ENCODE data around the gene IL17RC.
A peak's percentile ranks its signal among the peaks of the same experiment; 100 is the strongest.

The IL17RC gene

GRCh38 chr3:9901967-9902366, 14.9 kb upstream of the IL17RC start:
- H3K4me3 ChIP-seq (ENCODE audit: low read length) = no peak overlapping the region
- no peak for TF ChIP-seq ZNF274 (IDR thresholded peaks at IDR 0.05; ENCODE audit: low read depth, low read length)

GRCh38 chr3:9902372-9903237, 14.3 kb upstream of the IL17RC start, which contains the start of gene IL17RE:
TSS of gene IL17RE (plus strand) at chr3:9902848. CDS start at chr3:9902933, 85 bp downstream.
- no peak within 1 kb of the TSS for H3K4me3 ChIP-seq (ENCODE audit: low read length)

DNA sequence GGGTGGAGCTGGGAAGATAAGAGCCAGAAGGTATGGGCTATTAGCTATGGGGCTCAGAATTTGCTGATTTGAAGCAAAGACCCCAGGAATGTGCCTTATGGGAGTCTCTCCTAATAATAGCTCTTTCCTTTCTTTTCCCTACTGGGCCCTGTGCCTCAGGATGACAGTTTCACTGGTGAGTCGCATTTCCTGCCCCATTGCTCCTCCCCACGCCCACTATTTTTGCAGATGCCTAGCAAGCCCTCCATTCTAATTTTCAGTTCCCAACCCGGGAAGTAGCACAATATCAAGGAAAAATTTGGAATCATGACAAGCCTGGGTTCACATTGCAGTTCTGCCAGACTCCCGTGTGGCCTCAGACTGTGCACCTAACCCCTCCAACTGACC, 13.7 kb upstream of the IL17RC start:
- no peak overlapping the region for H3K4me3 ChIP-seq (ENCODE audit: low read length)
- no peak for TF ChIP-seq ZNF274 (IDR thresholded peaks at IDR 0.05; ENCODE audit: low read depth, low read length)

More at GRCh38 chr3:9902372-9903237, 14.3 kb upstream of the IL17RC start, which contains the start of gene IL17RE:
- TF ChIP-seq ZNF274 (IDR thresholded peaks at IDR 0.05; ENCODE audit: low read depth, low read length) = no peak

- no peak for TF ChIP-seq ZNF274 (IDR thresholded peaks at IDR 0.05; ENCODE audit: low read depth, low read length)
- no peak overlapping the region for H3K4me3 ChIP-seq (ENCODE audit: low read length)
These were observed 13.0 kb upstream of the IL17RC start for GRCh38 chr3:9903904-9904303.

GRCh38 chr3:9906480-9906879, 10.4 kb upstream of the IL17RC start:
- TF ChIP-seq ZNF274 (IDR thresholded peaks at IDR 0.05; ENCODE audit: low read depth, low read length) = no peak
- H3K4me3 ChIP-seq (ENCODE audit: low read length) = no peak overlapping the region

DNA sequence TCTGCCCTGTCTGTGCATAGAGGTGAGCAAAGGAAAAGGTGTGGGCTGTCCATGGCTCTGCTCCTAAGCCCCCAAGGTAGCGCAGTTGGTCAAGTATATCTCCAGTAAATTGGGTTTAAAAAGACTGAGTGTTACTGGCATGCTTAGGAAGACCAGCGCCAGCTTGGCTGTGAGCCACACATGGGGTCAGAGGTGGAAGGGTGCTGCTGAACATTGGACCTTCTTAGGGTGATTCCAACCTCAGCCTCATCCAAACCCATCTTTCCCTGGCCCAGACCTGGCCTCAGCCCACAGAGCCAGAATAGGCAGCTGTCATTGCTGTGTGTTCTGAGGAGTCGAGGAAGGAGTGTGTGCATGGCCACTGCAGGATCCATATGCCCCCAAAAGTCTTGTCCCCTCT, 8.6 kb upstream of the IL17RC start:
- TF ChIP-seq ZNF274 (IDR thresholded peaks at IDR 0.05; ENCODE audit: low read depth, low read length) = no peak
- no peak overlapping the region for H3K4me3 ChIP-seq (ENCODE audit: low read length)

DNA sequence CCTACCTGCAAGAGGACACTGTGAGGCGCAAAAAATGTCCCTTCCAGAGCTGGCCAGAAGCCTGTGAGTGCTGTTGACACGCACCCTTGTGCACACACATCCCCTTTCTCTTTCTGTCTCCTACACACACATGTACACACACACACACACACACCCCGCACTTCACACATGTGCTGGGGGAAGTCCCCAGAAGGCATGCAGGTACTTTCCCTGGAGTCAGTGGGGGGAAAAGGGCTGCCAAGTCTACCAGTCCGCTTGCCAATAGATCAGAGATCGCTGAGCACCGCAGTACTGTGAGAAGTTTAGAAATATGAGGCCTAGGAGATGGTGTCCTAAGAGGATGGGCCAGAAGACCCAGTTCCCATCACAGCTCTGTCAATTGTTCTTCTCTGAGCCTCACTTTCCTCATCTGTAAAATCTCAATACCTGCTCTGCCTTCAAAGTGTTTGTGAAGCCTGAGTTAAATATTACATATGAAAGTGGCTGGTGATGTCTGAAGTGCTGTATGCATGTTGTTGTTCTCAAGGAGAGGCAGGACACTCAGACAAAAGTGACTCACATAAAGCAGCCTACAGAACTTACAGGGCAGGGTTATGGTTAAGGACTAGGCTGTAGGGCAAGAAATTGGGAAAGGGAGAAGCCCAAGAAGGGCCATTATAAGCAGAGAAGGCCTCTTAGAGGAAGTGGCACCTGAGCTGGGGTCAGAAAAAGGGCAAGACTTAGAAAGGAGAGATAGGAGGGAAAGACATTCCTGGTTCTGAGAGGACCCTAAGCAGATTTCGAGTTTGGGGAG, 7.5 kb upstream of the IL17RC start:
- TF ChIP-seq ZNF274 (IDR thresholded peaks at IDR 0.05; ENCODE audit: low read depth, low read length) = no peak
- H3K4me3 ChIP-seq (ENCODE audit: low read length) = no peak overlapping the region

DNA sequence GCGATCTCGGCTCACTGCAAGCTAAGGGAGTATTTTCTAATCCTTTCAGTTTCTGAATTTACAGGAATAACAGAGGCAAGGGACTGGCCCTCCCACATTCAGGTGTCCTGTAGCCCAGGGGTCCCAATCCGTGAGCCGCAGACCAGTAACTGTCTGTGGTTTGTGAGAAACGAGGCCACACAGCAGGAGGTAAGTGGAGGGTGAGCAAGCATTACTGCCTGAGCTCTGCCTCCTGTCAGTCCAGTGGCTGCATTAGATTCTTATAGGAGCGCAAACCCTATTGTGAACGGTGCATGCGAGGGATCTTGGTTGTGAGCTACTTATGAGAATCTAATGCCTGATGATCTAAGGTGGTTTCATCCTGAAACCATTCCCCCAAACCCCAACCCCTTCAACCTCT, 5.0 kb upstream of the IL17RC start:
- no peak overlapping the region for H3K4me3 ChIP-seq (ENCODE audit: low read length)
- no peak for TF ChIP-seq ZNF274 (IDR thresholded peaks at IDR 0.05; ENCODE audit: low read depth, low read length)

DNA sequence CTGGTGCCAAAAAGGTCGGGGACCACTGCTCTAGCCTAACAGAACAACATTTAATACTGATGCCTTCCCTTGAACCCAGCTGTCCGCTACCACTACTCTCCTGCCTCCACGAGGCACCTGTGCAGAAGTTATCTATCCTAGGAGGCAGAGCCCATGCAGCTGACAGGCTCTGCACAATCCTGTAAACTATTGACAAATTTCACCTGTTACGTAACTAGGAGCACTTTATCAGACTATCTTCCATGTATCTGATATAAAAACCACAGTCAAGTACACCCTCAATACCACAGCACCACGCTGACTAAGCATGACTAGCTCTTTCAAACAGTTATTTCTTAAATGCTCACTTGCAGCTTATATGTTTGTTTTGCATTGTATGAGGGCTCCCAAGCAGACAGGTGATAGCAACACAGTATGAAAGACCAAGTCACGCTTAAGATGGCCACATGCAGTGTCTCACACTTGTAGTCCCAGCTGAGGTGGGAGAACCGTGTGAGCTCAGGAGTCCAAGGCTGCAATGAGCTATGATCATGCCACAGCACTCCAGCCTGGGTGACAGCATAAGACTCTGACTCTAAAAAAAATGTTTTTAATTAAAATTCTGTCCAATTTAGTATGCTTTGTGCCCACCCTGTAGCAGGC, 4.5 kb upstream of the IL17RC start:
- H3K4me3 ChIP-seq (ENCODE audit: low read length) = no peak overlapping the region
- TF ChIP-seq ZNF274 (IDR thresholded peaks at IDR 0.05; ENCODE audit: low read depth, low read length) = no peak

GRCh38 chr3:9913601-9914000, 3.3 kb upstream of the IL17RC start:
- H3K4me3 ChIP-seq (ENCODE audit: low read length) = no peak overlapping the region
- TF ChIP-seq ZNF274 (IDR thresholded peaks at IDR 0.05; ENCODE audit: low read depth, low read length) = no peak

GRCh38 chr3:9914011-9914410, 2.9 kb upstream of the IL17RC start:
- no peak for TF ChIP-seq ZNF274 (IDR thresholded peaks at IDR 0.05; ENCODE audit: low read depth, low read length)
- no peak overlapping the region for H3K4me3 ChIP-seq (ENCODE audit: low read length)

DNA sequence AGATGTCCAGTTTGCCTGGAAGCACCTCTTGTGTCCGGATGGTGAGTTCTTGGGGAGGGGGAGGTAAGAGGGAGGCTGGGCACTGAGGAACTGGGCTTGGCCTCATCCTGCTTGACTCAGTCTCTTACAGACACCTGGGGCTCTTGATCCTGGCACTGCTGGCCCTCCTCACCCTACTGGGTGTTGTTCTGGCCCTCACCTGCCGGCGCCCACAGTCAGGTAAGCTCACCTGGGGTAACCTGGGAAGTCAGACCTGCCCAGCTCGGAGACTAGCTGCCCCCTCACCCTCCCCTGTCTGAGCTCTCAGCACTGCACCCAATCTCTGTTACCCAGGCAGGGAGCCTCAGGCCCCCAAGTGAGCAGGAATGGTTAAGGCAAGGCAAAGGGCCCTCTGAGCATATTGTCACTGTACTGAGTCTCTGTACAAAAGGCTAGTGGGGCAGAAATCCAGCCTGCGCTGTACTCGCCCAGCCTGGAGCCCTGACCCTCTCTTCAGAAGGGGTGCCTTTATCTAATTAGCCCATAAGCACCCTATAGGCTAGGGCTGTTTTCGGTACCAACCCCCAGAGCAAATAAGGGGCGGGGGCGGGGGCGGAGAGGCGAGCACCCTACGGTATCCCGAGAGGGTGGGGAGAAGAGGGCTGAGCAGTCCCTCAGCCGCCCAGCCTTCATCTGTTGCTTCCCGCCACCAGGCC, 2.2 kb upstream of the IL17RC start:
- no peak overlapping the region; the same call in 1 of the 2 replicates for H3K4me3 ChIP-seq (ENCODE audit: low read length)
- TF ChIP-seq ZNF274 (IDR thresholded peaks at IDR 0.05; ENCODE audit: low read depth, low read length) = no peak

GRCh38 chr3:9915254-9916141, 1.4 kb upstream of the IL17RC start:
- peak overlapping the region; percentile 45; the same call in 1 of the 2 replicates for H3K4me3 ChIP-seq (ENCODE audit: low read length)
- TF ChIP-seq ZNF274 (IDR thresholded peaks at IDR 0.05; ENCODE audit: low read depth, low read length) = no peak
